ENCODE results near the gene ASXL1. TPM values are rescaled to one million over a fixed set of nuclear protein-coding genes. Genes with fewer than 3 reads are reported as not detected.
A peak's percentile ranks its signal among the peaks of the same experiment; 100 is the strongest.

ASXL1 gene
- total RNA-seq, 1 experiment from 2014 or later: 22.7 TPM

GRCh38 chr20:32474009-32474716 is 116.0 kb downstream of the ASXL1 start:
- H3K9me3 Mint-ChIP-seq: no peaks in the 10 kb centered on the region
- 0 out of 2 replicates have a peak, but pooled peaks cover 3% of the 10 kb centered on the region for H3K36me3 Mint-ChIP-seq
- POLR2A ChIA-PET: no interaction called here
- CTCF ChIA-PET: interaction anchor here (1.0 to 1.8 kb wide), 3 partner anchors 9 to 17 kb away, joined by 3 to 7 read pairs (median 3); no protein-coding TSS in a partner anchor
- H3K27me3 Mint-ChIP-seq (ENCODE audit: low read depth): no peaks in the 10 kb centered on the region
- H3K4me1 Mint-ChIP-seq: peaks cover 51% of the 10 kb centered on the region
- no peak overlapping the region for H3K4me3 Mint-ChIP-seq
- peak overlapping the region; percentile 41; the same call in 1 of the 2 replicates for H3K27ac Mint-ChIP-seq
- TF ChIP-seq CREM (CRISPR knock-in tag; IDR thresholded peaks at IDR 0.05) (no peak), NFATC4 (CRISPR knock-in tag; IDR thresholded peaks at IDR 0.05) (no peak), CREB1 (CRISPR knock-in tag; IDR thresholded peaks at IDR 0.05) (no peak), ZNF512 (CRISPR knock-in tag; IDR thresholded peaks at IDR 0.05; ENCODE audit: borderline replicate concordance) (no peak), IRF2 (CRISPR knock-in tag; IDR thresholded peaks at IDR 0.05; ENCODE audit: borderline replicate concordance, low read depth) (no peak), HMGA2 (CRISPR knock-in tag; IDR thresholded peaks at IDR 0.05) (no peak), CDX4 (CRISPR knock-in tag; IDR thresholded peaks at IDR 0.05; ENCODE audit: borderline replicate concordance) (no peak), ARID4B (CRISPR knock-in tag; IDR thresholded peaks at IDR 0.05; ENCODE audit: borderline replicate concordance) (no peak)
- no peak for ATAC-seq
- DNase-seq (ENCODE audit: low spot score): no peak

GRCh38 chr20:32474717-32474966 is 116.5 kb downstream of the ASXL1 start:
- POLR2A ChIA-PET: no interaction called here
- 0 out of 2 replicates have a peak, but pooled peaks cover 3% of the 10 kb centered on the region for H3K36me3 Mint-ChIP-seq
- peak overlapping the region; percentile 41; the same call in 1 of the 2 replicates for H3K27ac Mint-ChIP-seq
- peaks cover 56% of the 10 kb centered on the region for H3K4me1 Mint-ChIP-seq
- H3K4me3 Mint-ChIP-seq: no peak overlapping the region
- no peaks in the 10 kb centered on the region for H3K9me3 Mint-ChIP-seq
- no peaks in the 10 kb centered on the region for H3K27me3 Mint-ChIP-seq (ENCODE audit: low read depth)
- no peak for TF ChIP-seq CREB1 (CRISPR knock-in tag; IDR thresholded peaks at IDR 0.05)
- no peak for TF ChIP-seq USF2 (CRISPR knock-in tag; IDR thresholded peaks at IDR 0.05)
- TF ChIP-seq SOX15 (CRISPR knock-in tag; IDR thresholded peaks at IDR 0.05): no peak
- TF ChIP-seq ZNF423 (CRISPR knock-in tag; IDR thresholded peaks at IDR 0.05): no peak
- TF ChIP-seq FOXJ3 (CRISPR knock-in tag; IDR thresholded peaks at IDR 0.05; ENCODE audit: borderline replicate concordance): no peak
- no peak for TF ChIP-seq ZNF396 (CRISPR knock-in tag; IDR thresholded peaks at IDR 0.05; ENCODE audit: borderline replicate concordance)
- no peak for TF ChIP-seq PREB (CRISPR knock-in tag; IDR thresholded peaks at IDR 0.05; ENCODE audit: borderline replicate concordance)
- no peak for TF ChIP-seq NR2C2 (CRISPR knock-in tag; IDR thresholded peaks at IDR 0.05)
- TF ChIP-seq SMAD4 (CRISPR knock-in tag; IDR thresholded peaks at IDR 0.05): no peak
- TF ChIP-seq PRRX2 (CRISPR knock-in tag; IDR thresholded peaks at IDR 0.05): no peak
- no peak for TF ChIP-seq TP53 (CRISPR knock-in tag; IDR thresholded peaks at IDR 0.05)
- no peak for TF ChIP-seq ETV6 (CRISPR knock-in tag; IDR thresholded peaks at IDR 0.05)
- no peak for TF ChIP-seq ATF1 (CRISPR knock-in tag; IDR thresholded peaks at IDR 0.05)
- no peak for TF ChIP-seq ZBTB43 (CRISPR knock-in tag; IDR thresholded peaks at IDR 0.05)
- no peak for TF ChIP-seq TEAD4 (CRISPR knock-in tag; IDR thresholded peaks at IDR 0.05)
- no peak for TF ChIP-seq E2F5 (CRISPR knock-in tag; IDR thresholded peaks at IDR 0.05)
- no peak for TF ChIP-seq ZNF317 (CRISPR knock-in tag; IDR thresholded peaks at IDR 0.05; ENCODE audit: borderline replicate concordance, low read depth)
- ATAC-seq: no peak
- CTCF ChIA-PET: interaction anchor here (1.8 kb wide), 1 partner anchor 17 kb away, joined by 7 read pairs; no protein-coding TSS in a partner anchor
- no peak for DNase-seq (ENCODE audit: low spot score)
